ENCODE data around the gene ATF6. TPM values are rescaled to one million over a fixed set of nuclear protein-coding genes. Genes with fewer than 3 reads are reported as not detected.

Gene ATF6
- total and polyA plus RNA-seq, 9 of the 15 experiments (the other 6 are each of a cell fraction or from before 2014, with no cell fraction given) = 11.7 to 32.4 (median 20.4) TPM

DNA sequence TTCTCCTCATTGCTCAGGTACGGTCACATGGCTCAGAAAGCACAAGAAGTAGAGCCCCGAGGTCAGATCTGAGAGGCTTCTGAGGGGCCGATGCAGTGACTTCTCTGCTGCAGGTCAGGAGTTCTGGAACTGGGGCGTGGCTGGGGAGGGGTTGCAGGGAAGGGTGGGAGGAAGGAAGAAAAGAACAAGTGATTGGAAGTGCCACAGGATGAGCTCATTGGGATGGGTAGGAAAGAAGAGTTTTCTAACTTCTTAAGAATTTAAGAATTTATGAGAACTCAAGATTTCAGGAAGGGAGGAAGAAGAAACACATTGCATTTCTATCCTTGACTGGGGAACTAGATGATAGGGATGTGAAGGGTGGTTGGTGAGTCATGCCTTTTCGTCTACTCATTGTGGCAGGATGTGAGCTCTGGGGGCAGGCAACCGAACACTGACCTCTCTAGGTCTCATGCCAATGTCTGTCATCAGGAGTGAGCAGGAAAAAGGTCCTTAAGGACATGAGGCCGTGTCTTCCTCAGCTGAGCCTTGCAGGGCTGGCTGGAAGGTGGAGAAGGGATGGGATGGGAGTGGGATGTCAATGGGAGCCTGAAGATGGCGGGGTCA is 44.3 kb upstream of the ATF6 start (continued):
- 0 out of 2 replicates have a peak, but pooled peaks have one; percentile 27 for TF ChIP-seq CREB1 (IDR thresholded peaks at IDR 0.05)
- no peak for TF ChIP-seq CREB1 (CRISPR knock-in tag; IDR thresholded peaks at IDR 0.05)
- no peak for TF ChIP-seq ZNF668 (CRISPR knock-in tag; IDR thresholded peaks at IDR 0.05)
- TF ChIP-seq CEBPB (tag; IDR thresholded peaks at IDR 0.05) = no peak
- TF ChIP-seq ZNF695 (CRISPR knock-in tag; IDR thresholded peaks at IDR 0.05) = no peak
- TF ChIP-seq, protein P1, sequence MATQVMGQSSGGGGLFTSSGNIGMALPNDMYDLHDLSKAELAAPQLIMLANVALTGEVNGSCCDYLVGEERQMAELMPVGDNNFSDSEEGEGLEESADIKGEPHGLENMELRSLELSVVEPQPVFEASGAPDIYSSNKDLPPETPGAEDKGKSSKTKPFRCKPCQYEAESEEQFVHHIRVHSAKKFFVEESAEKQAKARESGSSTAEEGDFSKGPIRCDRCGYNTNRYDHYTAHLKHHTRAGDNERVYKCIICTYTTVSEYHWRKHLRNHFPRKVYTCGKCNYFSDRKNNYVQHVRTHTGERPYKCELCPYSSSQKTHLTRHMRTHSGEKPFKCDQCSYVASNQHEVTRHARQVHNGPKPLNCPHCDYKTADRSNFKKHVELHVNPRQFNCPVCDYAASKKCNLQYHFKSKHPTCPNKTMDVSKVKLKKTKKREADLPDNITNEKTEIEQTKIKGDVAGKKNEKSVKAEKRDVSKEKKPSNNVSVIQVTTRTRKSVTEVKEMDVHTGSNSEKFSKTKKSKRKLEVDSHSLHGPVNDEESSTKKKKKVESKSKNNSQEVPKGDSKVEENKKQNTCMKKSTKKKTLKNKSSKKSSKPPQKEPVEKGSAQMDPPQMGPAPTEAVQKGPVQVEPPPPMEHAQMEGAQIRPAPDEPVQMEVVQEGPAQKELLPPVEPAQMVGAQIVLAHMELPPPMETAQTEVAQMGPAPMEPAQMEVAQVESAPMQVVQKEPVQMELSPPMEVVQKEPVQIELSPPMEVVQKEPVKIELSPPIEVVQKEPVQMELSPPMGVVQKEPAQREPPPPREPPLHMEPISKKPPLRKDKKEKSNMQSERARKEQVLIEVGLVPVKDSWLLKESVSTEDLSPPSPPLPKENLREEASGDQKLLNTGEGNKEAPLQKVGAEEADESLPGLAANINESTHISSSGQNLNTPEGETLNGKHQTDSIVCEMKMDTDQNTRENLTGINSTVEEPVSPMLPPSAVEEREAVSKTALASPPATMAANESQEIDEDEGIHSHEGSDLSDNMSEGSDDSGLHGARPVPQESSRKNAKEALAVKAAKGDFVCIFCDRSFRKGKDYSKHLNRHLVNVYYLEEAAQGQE (IDR thresholded peaks at IDR 0.05; ENCODE audit: borderline replicate concordance) = peak; percentile 51
- TF ChIP-seq, protein P1 (CRISPR knock-in tag; IDR thresholded peaks at IDR 0.05; ENCODE audit: low read depth) = no peak
- TF ChIP-seq, protein P2, sequence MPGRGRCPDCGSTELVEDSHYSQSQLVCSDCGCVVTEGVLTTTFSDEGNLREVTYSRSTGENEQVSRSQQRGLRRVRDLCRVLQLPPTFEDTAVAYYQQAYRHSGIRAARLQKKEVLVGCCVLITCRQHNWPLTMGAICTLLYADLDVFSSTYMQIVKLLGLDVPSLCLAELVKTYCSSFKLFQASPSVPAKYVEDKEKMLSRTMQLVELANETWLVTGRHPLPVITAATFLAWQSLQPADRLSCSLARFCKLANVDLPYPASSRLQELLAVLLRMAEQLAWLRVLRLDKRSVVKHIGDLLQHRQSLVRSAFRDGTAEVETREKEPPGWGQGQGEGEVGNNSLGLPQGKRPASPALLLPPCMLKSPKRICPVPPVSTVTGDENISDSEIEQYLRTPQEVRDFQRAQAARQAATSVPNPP (IDR thresholded peaks at IDR 0.05; ENCODE audit: borderline replicate concordance, insufficient read depth, insufficient read length) = no peak
- no peak for TF ChIP-seq ZNF77 (CRISPR knock-in tag; IDR thresholded peaks at IDR 0.05)
- no peak for TF ChIP-seq GTF2A2 (tag; IDR thresholded peaks at IDR 0.05)
- peak; percentile 98 for TF ChIP-seq FOSL1 (tag; conservative IDR thresholded peaks at IDR 0.05)
- TF ChIP-seq NR2F6 (CRISPR knock-in tag; IDR thresholded peaks at IDR 0.05) = no peak
- no peak for TF ChIP-seq TCF7L2 (IDR thresholded peaks at IDR 0.05; ENCODE audit: low read depth, low read length)
- peak; percentile 65; the same call in 1 of the 2 replicates for TF ChIP-seq EP400 (IDR thresholded peaks at IDR 0.05)
- peak; percentile 78 to 79 for TF ChIP-seq KDM1A (IDR thresholded peaks at IDR 0.05)
- no peak for TF ChIP-seq OTX1 (CRISPR knock-in tag; IDR thresholded peaks at IDR 0.05)
- TF ChIP-seq, protein P3, sequence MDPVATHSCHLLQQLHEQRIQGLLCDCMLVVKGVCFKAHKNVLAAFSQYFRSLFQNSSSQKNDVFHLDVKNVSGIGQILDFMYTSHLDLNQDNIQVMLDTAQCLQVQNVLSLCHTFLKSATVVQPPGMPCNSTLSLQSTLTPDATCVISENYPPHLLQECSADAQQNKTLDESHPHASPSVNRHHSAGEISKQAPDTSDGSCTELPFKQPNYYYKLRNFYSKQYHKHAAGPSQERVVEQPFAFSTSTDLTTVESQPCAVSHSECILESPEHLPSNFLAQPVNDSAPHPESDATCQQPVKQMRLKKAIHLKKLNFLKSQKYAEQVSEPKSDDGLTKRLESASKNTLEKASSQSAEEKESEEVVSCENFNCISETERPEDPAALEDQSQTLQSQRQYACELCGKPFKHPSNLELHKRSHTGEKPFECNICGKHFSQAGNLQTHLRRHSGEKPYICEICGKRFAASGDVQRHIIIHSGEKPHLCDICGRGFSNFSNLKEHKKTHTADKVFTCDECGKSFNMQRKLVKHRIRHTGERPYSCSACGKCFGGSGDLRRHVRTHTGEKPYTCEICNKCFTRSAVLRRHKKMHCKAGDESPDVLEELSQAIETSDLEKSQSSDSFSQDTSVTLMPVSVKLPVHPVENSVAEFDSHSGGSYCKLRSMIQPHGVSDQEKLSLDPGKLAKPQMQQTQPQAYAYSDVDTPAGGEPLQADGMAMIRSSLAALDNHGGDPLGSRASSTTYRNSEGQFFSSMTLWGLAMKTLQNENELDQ (CRISPR knock-in tag; IDR thresholded peaks at IDR 0.05; ENCODE audit: borderline replicate concordance) = no peak
- no peak for TF ChIP-seq ILK (tag; IDR thresholded peaks at IDR 0.05; ENCODE audit: borderline replicate concordance, low read depth)
- no peak for TF ChIP-seq SMAD2 (IDR thresholded peaks at IDR 0.05; ENCODE audit: low read depth, low read length)
